ENCODE data around the gene CRIP3.
"Not testable (repeated sequence)": the region's sequence is repeated elsewhere in the genome, so short reads cannot be mapped to it uniquely, and the experiment has no call there.

Gene CRIP3

GRCh38 chr6:43308101-43308989 lies at the start of gene CRIP3:
CRIP3 (minus strand) TSS chr6:43308826; CDS start chr6:43308792, 34 bp downstream.
- DNase-seq (ENCODE audit: low read depth): peak; percentile 32

- no peak for DNase-seq (ENCODE audit: low read depth)
Measured at GRCh38 chr6:43355862-43356590, 47.4 kb upstream of the CRIP3 start.

GRCh38 chr6:43351951-43352350 lies 43.3 kb upstream of the CRIP3 start:
- DNase-seq (ENCODE audit: low read depth): not testable (repeated sequence)

- DNase-seq (ENCODE audit: low read depth): no peak
Measured at GRCh38 chr6:43347444-43347843, 38.8 kb upstream of the CRIP3 start.

GRCh38 chr6:43347021-43347420 lies 38.4 kb upstream of the CRIP3 start:
- DNase-seq (ENCODE audit: low read depth): no peak

- not testable (repeated sequence) for DNase-seq (ENCODE audit: low read depth)
Measured at GRCh38 chr6:43346243-43346642, 37.6 kb upstream of the CRIP3 start.

GRCh38 chr6:43339168-43339567 lies 30.5 kb upstream of the CRIP3 start:
- no peak for DNase-seq (ENCODE audit: low read depth)

- no peak for DNase-seq (ENCODE audit: low read depth)
Measured at GRCh38 chr6:43338243-43338642, 29.6 kb upstream of the CRIP3 start.

GRCh38 chr6:43336382-43336781 lies 27.8 kb upstream of the CRIP3 start:
- no peak for DNase-seq (ENCODE audit: low read depth)

- no peak for DNase-seq (ENCODE audit: low read depth)
Measured at GRCh38 chr6:43335469-43335868, 26.8 kb upstream of the CRIP3 start.

GRCh38 chr6:43334466-43335095 lies 26.0 kb upstream of the CRIP3 start:
- DNase-seq (ENCODE audit: low read depth): no peak

GRCh38 chr6:43331891-43332290 lies 23.3 kb upstream of the CRIP3 start:
- DNase-seq (ENCODE audit: low read depth): no peak

- no peak for DNase-seq (ENCODE audit: low read depth)
Measured at GRCh38 chr6:43331470-43331869, 22.8 kb upstream of the CRIP3 start.

- DNase-seq (ENCODE audit: low read depth): no peak
Measured at GRCh38 chr6:43328528-43328927, 19.9 kb upstream of the CRIP3 start.

- DNase-seq (ENCODE audit: low read depth): no peak
Measured at GRCh38 chr6:43325876-43326275, 17.2 kb upstream of the CRIP3 start.

- no peak for DNase-seq (ENCODE audit: low read depth)
Measured at GRCh38 chr6:43318011-43318410, 9.4 kb upstream of the CRIP3 start.

- DNase-seq (ENCODE audit: low read depth): no peak
Measured at GRCh38 chr6:43313813-43314212, 5.2 kb upstream of the CRIP3 start.

GRCh38 chr6:43311666-43312065 lies 3.0 kb upstream of the CRIP3 start:
- DNase-seq (ENCODE audit: low read depth): no peak

- DNase-seq (ENCODE audit: low read depth): no peak
Measured at GRCh38 chr6:43310624-43311023, 2.0 kb upstream of the CRIP3 start.

GRCh38 chr6:43310134-43310533 lies 1.5 kb upstream of the CRIP3 start:
- DNase-seq (ENCODE audit: low read depth): no peak

- no peak for DNase-seq (ENCODE audit: low read depth)
Measured at GRCh38 chr6:43308990-43309477, 408 bp upstream of the CRIP3 start.

- DNase-seq (ENCODE audit: low read depth): no peak
Measured at GRCh38 chr6:43307451-43308100, 1.1 kb downstream of the CRIP3 start.
